GM18519 (cell line): Measurements from ENCODE around the gene ZNRF4.

Source experiments
- ATAC-seq: cut with Tn5 transposase; IDR thresholded peaks from one replicate; pipeline ENCODE4 v1.9.1; 2021; ENCODE audit warnings: mild to moderate bottlenecking, moderate library complexity; ENCODE audit not compliant: unreplicated experiment, low FRiP score

ZNRF4 gene

DNA sequence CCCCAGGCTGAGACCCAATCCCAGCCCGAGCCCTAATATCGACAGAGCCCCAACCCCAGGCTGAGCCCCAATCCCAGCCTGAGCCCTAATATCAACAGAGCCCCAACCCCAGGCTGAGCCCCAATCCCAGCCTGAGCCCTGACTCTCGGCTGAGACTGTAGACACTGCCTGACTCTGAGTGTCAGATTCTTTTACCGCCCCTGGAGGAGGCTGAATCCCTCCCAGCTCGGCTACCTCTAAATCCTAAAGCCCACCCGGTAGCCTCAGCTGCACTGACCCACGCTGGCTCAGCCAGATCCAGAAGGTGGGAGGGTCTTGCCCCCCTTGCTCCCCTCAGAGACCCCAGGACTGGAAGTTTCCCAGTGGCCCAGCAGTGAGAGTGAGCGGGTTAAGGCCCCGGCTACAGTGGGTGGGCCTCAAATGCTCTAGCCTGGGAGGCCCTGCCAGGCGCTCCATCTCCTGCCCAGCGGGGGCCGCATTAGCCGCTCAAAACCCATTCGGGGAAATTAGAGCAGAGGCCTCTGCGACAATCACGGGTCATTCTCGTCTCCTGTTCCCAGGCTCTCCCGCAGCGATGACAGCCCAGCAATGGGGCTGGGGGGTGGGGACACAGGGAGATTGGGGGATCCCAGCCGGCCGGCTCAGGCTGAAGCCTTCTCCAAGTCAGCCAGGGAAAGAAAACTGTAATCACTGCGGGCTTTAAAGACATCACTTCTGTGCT lies 43.8 kb downstream of the ZNRF4 start:
- no peak for ATAC-seq

DNA sequence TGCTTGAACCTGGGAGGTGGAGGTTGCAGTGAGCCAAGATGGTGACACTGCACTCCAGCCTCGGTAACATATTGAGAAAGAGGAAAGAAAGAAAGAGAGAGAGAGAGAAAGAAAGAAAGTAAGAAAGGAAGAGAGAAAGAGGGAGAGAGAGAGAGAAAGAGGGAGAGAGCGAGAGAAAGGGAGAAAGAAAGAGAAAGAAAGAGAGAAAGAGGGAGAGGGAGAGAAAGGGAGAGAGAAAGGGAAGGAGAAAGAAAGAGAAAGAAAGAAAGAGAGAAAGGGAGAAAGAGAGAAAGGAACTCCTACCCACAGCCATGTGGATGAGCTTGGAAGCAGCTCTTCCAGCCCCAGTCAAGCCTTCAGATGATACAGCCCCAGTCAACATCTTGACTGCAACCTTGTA lies 46.7 kb downstream of the ZNRF4 start:
- ATAC-seq, result no peak

DNA sequence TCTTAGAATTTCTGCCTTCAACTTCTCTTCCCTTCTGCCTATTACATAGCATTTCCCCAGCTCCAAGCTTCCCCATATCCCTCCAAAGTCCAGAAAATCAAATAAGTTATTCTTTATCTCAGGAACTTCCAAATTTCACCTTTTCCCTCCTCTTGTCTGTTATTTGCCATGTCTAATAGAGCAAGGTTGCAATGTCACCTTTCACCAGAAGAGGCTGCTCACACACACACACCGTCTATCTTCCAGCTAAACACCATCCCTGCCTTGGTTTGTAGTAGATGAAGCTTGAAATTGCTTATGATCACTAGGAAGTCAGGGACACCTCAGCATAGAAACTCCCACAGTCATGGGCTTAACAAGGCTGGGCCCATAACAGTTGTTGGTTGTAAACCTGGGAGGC lies 48.4 kb downstream of the ZNRF4 start:
- no peak for ATAC-seq

DNA sequence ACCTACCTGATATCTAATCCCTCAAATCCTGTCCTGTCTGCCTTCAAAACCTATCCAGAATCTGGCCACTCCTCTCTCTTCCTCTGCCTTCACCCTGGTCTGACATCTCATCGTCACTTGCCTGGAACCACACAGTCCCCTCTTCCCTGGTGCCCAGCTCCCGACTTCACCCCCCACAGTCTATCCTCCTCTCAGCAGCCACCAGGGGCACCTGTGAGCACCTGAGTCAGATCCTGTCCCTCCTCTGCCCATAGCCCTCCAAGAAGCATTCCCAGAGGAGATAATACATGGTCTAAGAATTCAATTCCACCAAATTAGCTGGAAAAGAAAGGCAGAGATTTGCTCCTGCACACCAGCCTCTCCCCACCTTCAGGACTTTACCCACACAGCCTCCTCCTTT lies 48.9 kb downstream of the ZNRF4 start:
- ATAC-seq, result no peak
